ENCODE data around the gene TTC36. TPM values are rescaled to one million over a fixed set of nuclear protein-coding genes. Genes with fewer than 3 reads are reported as not detected.
"Not testable (repeated sequence)": the region's sequence is repeated elsewhere in the genome, so short reads cannot be mapped to it uniquely, and the experiment has no call there.

The TTC36 gene
- total RNA-seq, 4 donors from 2014 or later, result 2.7 to 9.0 (median 5.1) TPM

DNA sequence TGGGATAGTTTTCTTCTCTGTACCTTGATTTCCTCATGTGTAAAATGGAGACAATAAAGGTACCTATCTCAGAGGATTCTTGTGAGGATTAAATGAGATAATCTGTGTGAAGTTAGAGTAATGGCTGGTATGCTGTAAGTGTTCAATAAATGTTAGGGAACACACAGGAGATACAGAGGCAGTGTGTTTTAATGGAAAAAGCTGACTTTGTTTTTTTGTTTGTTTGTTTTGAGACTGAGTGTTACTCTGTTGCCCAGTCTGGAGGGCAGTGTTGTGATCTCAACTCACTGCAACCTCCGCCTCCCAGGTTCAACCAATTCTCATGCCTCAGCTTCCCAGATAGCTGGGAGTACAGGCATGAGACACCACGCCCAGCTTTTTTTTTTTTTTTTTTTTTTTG lies 42.4 kb downstream of the TTC36 start:
- Histone ChIP-seq H3K36me3 (no peaks in the 10 kb centered on the region), H3K4me1 (peaks cover 0 to 38% (median 20%) of the 10 kb centered on the region in 4 donors), H3K4me3 (no peak overlapping the region), H3K27me3 (no peaks in the 10 kb centered on the region), H3K27ac (no peak overlapping the region), H3K9me3 (no peaks in the 10 kb centered on the region)
- DNase-seq (ENCODE audit: low spot score in 2 of 2), result no peak
- 86 to 88% methylated on average over 2 of the region's 2 CpGs for WGBS, 2 donors
- TF ChIP-seq EP300 (IDR thresholded peaks at IDR 0.05) (no peak), POLR2A (IDR thresholded peaks at IDR 0.05) (no peak), CTCF (IDR thresholded peaks at IDR 0.05) (no peak)

DNA sequence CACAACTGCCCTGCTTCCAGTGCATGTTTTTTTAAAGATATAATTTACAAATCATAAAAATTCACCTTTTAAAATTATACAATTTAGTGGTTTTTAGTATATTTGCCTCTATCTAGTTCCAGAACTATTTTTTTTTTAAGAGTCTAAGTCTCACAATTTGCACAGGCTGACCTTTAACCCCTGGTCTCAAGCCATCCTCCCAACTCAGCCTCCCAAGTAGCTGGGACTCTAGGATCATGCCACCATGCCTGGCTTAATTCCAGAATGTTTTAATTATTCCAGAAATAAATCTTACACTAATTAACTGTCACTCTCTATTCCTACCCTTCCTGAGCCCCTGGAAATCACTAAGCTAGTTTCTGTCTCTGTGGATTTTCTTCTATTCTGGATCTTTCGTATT lies 43.5 kb downstream of the TTC36 start:
- no peaks in the 10 kb centered on the region for H3K27me3 ChIP-seq
- no peak for DNase-seq (ENCODE audit: low spot score in 2 of 2)
- no peak for TF ChIP-seq EP300 (IDR thresholded peaks at IDR 0.05)
- TF ChIP-seq POLR2A (IDR thresholded peaks at IDR 0.05), result no peak
- no peak for TF ChIP-seq CTCF (IDR thresholded peaks at IDR 0.05)
- no peak overlapping the region for H3K4me3 ChIP-seq
- H3K4me1 ChIP-seq, result peaks cover 0 to 42% (median 23%) of the 10 kb centered on the region in 4 donors
- H3K27ac ChIP-seq, result peak overlapping the region in 1 of 4 donors; percentile 99
- WGBS, 2 donors, result 97 to 98% methylated on average over 1 of the region's 1 CpG
- no peaks in the 10 kb centered on the region for H3K9me3 ChIP-seq
- no peaks in the 10 kb centered on the region for H3K36me3 ChIP-seq

DNA sequence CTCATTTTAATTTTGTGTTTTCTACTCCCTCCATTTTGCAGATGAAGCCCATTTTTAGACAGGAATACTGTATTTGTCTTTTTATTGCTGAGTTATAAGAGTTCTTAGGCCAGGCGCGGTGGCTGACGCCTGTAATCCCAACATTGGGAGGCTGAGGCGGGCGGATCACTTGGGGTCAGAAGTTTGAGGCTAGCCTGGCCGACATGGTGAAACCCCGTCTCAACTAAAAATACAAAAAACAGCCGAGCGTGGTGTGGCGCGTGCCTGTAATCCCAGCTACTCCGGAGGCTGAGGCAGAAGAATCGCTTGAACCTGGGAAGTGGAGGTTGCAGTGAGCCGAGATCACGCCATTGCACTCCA lies 44.4 kb downstream of the TTC36 start:
- 5% methylated on average over 15 of the region's 15 CpGs for WGBS, 2 donors
- H3K36me3 ChIP-seq; H3K9me3 ChIP-seq; DNase-seq (ENCODE audit: low spot score in 2 of 2); H3K27me3 ChIP-seq: not testable (repeated sequence)
- peak overlapping the region; percentile 63 to 99 (median 86) for H3K4me3 ChIP-seq
- peak overlapping the region; percentile 92 to 99 (median 94) for H3K27ac ChIP-seq
- H3K4me1 ChIP-seq, result peaks cover 0 to 47% (median 23%) of the 10 kb centered on the region in 4 donors

DNA sequence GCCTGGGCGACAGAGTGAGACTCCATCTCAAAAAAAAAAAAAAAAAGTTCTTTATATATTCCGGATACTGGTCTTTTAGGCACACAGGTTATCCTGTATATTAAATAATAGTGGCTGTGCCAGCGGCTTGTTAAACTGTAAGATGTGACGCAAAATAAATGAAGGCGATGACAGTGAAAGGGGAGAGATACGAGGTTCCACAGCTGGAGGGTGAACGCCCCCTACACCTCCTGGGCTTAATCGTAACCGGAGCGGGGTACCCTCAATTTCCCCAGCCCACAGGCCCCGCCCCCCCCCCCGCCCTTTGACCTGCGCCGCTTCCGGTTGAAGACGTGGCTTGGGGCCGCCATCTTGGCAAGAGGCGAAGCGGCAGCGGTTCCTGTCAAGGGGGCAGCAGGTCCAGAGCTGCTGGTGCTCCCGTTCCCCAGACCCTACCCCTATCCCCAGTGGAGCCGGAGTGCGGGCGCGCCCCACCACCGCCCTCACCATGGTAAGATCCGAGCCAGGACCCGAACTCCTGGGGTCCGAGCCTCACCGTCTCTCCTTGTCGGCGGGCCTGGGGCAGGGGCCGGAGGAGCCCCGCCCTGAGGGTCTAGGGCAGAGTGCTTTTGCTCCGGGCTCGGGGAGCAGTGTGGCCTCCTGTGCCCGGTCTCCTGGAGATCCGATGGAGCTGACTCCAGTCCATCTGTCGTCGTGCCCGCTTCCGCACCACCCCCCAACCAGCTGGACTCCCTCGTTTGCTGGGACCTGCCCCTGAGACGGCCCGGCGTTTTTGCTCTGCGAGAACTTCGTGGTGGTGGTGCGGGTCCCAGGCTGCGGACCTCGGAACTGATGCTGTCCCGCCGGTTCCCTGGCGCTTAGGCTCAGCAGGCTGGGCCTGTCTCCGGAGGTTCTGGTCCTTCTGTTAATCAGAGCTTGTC lies 45.0 kb downstream of the TTC36 start, which contains the start of gene ARCN1:
ARCN1 (plus strand) TSS at position 349 of the 920 bp plus-strand sequence; CDS start at position 488, 139 bp downstream.
- Histone ChIP-seq H3K27me3 (no peaks in the 10 kb centered on the region), H3K36me3 (no peaks in the 10 kb centered on the region), H3K27ac (peak within 1 kb of the TSS; percentile 92 to 99 (median 94)), H3K4me3 (peak within 1 kb of the TSS; percentile 63 to 99 (median 86)), H3K9me3 (no peaks in the 10 kb centered on the region), H3K4me1 (peaks cover 0 to 53% (median 23%) of the 10 kb centered on the region in 4 donors)
- 0% methylated on average over 28 to 48 of the region's 55 CpGs for whole genome bisulfite sequencing, 2 donors
- peak in 1 of 2 donors; percentile 66 for TF ChIP-seq POLR2A (IDR thresholded peaks at IDR 0.05)
- peak in 1 of 5 experiments; percentile 5 for TF ChIP-seq CTCF (IDR thresholded peaks at IDR 0.05)
- TF ChIP-seq EP300 (IDR thresholded peaks at IDR 0.05), result peak in 1 of 2 donors; percentile 85
- DNase-seq (ENCODE audit: low spot score in 2 of 2), result peak; percentile 67 to 71

GRCh38 chr11:118572981-118573550 lies 45.8 kb downstream of the TTC36 start:
- no peaks in the 10 kb centered on the region for H3K36me3 ChIP-seq
- DNase-seq (ENCODE audit: low spot score in 2 of 2), result no peak
- peaks cover 0 to 61% (median 23%) of the 10 kb centered on the region in 4 donors for H3K4me1 ChIP-seq
- no peaks in the 10 kb centered on the region for H3K27me3 ChIP-seq
- H3K4me3 ChIP-seq, result peak overlapping the region; percentile 63 to 99 (median 86)
- 0% methylated on average over 10 of the region's 10 CpGs for WGBS, 2 donors
- TF ChIP-seq EP300 (IDR thresholded peaks at IDR 0.05), result no peak
- peak overlapping the region; percentile 92 to 99 (median 94) for H3K27ac ChIP-seq
- H3K9me3 ChIP-seq, result no peaks in the 10 kb centered on the region

GRCh38 chr11:118574636-118575035 lies 47.4 kb downstream of the TTC36 start:
- no peak overlapping the region for H3K27ac ChIP-seq
- peaks cover 0 to 76% (median 27%) of the 10 kb centered on the region in 4 donors for H3K4me1 ChIP-seq
- no peaks in the 10 kb centered on the region for H3K9me3 ChIP-seq
- H3K4me3 ChIP-seq, result peak overlapping the region in 1 of 4 donors; percentile 63
- H3K36me3 ChIP-seq, result no peaks in the 10 kb centered on the region
- DNase-seq (ENCODE audit: low spot score in 2 of 2), result no peak
- WGBS, 2 donors, result 71 to 77% methylated on average over 7 of the region's 7 CpGs
- H3K27me3 ChIP-seq, result no peaks in the 10 kb centered on the region
- TF ChIP-seq CTCF (IDR thresholded peaks at IDR 0.05) (no peak), EP300 (IDR thresholded peaks at IDR 0.05) (no peak), POLR2A (IDR thresholded peaks at IDR 0.05) (no peak)

- H3K36me3 ChIP-seq, result peaks cover 0 to 20% (median 6%) of the 10 kb centered on the region in 3 donors
- not testable (repeated sequence) for H3K27ac ChIP-seq; DNase-seq (ENCODE audit: low spot score in 2 of 2); H3K27me3 ChIP-seq; H3K4me3 ChIP-seq; H3K9me3 ChIP-seq
- H3K4me1 ChIP-seq, result peaks cover 0 to 83% (median 25%) of the 10 kb centered on the region in 4 donors
These were observed 50.7 kb downstream of the TTC36 start for GRCh38 chr11:118577995-118578394.
